Kidney glomerular epithelial cell (primary cell): Measurements from ENCODE around the gene INSIG2.

Experiments
- DNase-seq: peaks from one replicate; lab custom pipeline; 2025; lab: John Stamatoyannopoulos, UW

Gene INSIG2

GRCh38 chr2:118127250-118127649, 39.0 kb downstream of the INSIG2 start:
- DNase-seq = no peak

GRCh38 chr2:118128826-118129225, 40.6 kb downstream of the INSIG2 start:
- DNase-seq = no peak

GRCh38 chr2:118130385-118130784, 42.1 kb downstream of the INSIG2 start:
- no peak for DNase-seq

DNA sequence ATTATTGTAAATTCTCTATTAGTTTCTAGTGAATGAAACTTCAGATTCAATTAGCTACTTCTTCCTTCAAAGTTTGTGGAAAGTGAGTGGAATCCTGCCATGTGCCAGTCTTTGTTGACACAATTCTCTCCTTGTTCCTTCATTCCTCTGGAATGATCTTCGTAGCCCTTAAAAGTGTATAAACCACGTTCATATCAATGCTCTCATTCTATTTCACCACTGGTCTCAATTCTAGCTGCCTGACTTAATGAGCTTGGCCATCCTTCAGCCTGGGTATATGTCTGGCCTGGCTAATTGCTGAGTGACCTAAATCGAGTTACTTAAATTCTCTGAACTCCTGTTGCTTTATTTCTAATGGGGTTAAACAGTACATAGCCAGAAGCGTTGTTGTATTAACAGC, 43.5 kb downstream of the INSIG2 start:
- DNase-seq = no peak

DNA sequence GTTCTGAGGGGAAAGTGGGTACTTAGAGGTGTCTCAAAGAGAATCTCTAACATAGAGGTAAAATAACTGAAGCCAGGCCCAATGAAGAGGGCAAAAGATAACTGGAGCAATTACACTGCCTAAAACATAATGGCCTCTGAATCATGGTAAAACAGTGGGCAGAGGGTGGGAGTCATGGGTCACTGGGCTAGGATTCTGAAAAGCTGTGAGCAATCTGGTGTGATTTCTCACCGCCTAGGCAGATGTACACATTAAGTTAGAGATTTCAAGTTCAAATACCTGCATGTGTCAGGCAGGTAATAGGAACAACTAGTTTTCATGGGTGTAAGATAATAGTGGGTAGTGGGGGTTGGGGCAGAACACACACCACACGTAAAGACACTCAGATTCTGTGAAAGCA, 45.6 kb downstream of the INSIG2 start:
- DNase-seq = peak; percentile 33

- no peak for DNase-seq
These were observed 46.4 kb downstream of the INSIG2 start for GRCh38 chr2:118134650-118135049.

- DNase-seq = no peak
These were observed 56.9 kb downstream of the INSIG2 start for GRCh38 chr2:118145207-118145606.

DNA sequence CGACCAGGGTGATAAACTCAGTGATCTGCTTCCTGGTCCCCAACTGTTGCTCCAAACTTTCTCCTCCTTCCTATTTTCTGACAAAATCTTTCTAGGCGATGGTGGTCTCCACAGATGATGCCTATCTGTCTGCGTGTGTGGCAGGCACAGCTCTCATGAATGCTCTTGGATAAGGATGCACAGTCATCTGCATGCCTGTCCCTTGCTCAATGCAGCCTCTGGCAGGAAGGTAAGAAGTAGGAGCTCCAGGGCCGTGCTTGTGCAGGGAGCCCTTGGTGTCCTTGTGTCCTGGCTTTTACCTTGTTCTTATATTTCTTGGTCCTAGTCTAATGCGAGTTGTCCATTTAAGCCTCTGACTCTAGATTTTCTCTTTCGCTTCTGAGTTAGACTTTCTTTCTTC, 57.5 kb downstream of the INSIG2 start:
- DNase-seq = no peak

- no peak for DNase-seq
These were observed 58.3 kb downstream of the INSIG2 start for GRCh38 chr2:118146315-118147283.

DNA sequence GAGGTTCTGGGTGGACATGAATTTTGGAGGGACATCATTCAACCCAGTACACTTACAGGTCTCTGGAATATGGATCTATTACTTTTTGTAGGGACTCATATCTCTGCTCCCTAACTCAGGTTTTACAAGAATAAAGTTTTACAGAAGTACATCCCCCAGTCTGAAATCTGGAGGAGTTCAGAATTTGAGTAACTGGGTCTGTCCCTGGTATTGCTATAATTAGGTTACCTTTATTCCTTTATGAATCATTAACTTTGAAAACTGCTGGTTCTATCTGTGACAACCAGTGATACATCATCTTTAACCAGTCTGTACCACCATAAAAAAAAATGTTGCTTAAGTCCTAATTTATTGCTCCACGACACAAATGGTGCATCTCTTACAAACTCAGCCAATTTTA, 59.9 kb downstream of the INSIG2 start:
- no peak for DNase-seq

DNA sequence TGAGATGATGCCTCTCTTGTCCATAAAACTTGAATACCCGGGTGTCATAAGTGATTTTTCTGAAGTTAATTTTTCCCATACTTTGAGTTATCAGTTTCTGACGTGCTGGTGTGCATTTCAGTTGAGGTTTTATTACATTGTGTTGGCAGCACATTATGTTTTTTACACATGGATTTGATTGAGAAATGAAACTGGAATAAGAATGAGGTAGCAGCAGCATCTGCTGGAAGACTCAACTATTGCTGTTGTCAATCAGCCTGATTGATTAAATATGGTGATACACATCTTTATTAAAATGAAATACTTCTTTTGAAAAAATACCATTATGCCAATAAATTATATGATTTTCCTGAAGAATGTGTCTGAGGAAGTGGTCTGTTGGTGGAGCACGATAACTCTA, 60.5 kb downstream of the INSIG2 start:
- no peak for DNase-seq

DNA sequence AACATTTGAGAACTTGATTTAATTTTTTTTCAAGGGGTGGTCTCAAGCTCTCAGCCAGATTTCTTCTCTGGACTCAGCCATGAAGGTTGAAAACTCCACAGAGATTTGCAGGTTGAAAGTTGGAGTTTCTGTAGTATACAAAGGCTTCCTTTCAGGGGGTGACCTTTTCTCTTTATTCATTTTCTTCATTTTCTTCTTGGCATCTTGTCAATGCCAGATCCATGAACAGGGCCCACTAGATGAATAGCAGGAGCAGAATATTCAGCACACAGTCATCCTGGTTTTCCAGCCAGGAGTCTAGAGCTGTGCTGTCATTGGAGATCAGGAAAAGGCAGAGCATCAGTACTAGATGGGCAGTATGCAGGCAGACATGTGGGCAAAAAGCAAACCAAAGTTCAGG, 62.0 kb downstream of the INSIG2 start:
- DNase-seq = no peak

GRCh38 chr2:118151831-118152230, 63.6 kb downstream of the INSIG2 start:
- no peak for DNase-seq

- no peak for DNase-seq
These were observed 65.2 kb downstream of the INSIG2 start for GRCh38 chr2:118153433-118153832.

- no peak for DNase-seq
These were observed 65.9 kb downstream of the INSIG2 start for GRCh38 chr2:118154176-118154575.
